ENCODE measurements around the gene INTS1.

Gene INTS1

GRCh38 chr7:1542841-1543747 is 38.9 kb upstream of the INTS1 start:
- DNase-seq (ENCODE audit: low read depth, low spot score), result no peak

GRCh38 chr7:1542329-1542728 is 38.1 kb upstream of the INTS1 start:
- DNase-seq (ENCODE audit: low read depth, low spot score), result no peak

- DNase-seq (ENCODE audit: low read depth, low spot score), result no peak
Measured at GRCh38 chr7:1541431-1542162, 37.4 kb upstream of the INTS1 start.

- no peak for DNase-seq (ENCODE audit: low read depth, low spot score)
Measured at GRCh38 chr7:1540776-1541271, 36.6 kb upstream of the INTS1 start.

GRCh38 chr7:1539882-1540775 is 35.9 kb upstream of the INTS1 start:
- no peak for DNase-seq (ENCODE audit: low read depth, low spot score)

- no peak for DNase-seq (ENCODE audit: low read depth, low spot score)
Measured at GRCh38 chr7:1539181-1539881, 35.1 kb upstream of the INTS1 start.

- DNase-seq (ENCODE audit: low read depth, low spot score), result no peak
Measured at GRCh38 chr7:1538544-1539180, 34.5 kb upstream of the INTS1 start.

- DNase-seq (ENCODE audit: low read depth, low spot score), result peak; percentile 66
Measured at GRCh38 chr7:1537535-1538412, 33.6 kb upstream of the INTS1 start.

GRCh38 chr7:1536743-1537534 is 32.8 kb upstream of the INTS1 start:
- peak; percentile 93 for DNase-seq (ENCODE audit: low read depth, low spot score)

GRCh38 chr7:1536455-1536742 is 32.2 kb upstream of the INTS1 start:
- no peak for DNase-seq (ENCODE audit: low read depth, low spot score)

- no peak for DNase-seq (ENCODE audit: low read depth, low spot score)
Measured at GRCh38 chr7:1535701-1536454, 31.7 kb upstream of the INTS1 start.

GRCh38 chr7:1535100-1535458 is 30.9 kb upstream of the INTS1 start:
- no peak for DNase-seq (ENCODE audit: low read depth, low spot score)

- DNase-seq (ENCODE audit: low read depth, low spot score), result no peak
Measured at GRCh38 chr7:1534330-1535099, 30.3 kb upstream of the INTS1 start.

GRCh38 chr7:1533547-1534329 is 29.5 kb upstream of the INTS1 start:
- no peak for DNase-seq (ENCODE audit: low read depth, low spot score)

GRCh38 chr7:1533255-1533546 is 29.0 kb upstream of the INTS1 start:
- DNase-seq (ENCODE audit: low read depth, low spot score), result no peak

GRCh38 chr7:1532456-1533254 is 28.5 kb upstream of the INTS1 start:
- DNase-seq (ENCODE audit: low read depth, low spot score), result peak; percentile 65

Data from brain pericyte (primary cell).